ENCODE data around the gene GPT2.
"Not testable (repeated sequence)": the region's sequence is repeated elsewhere in the genome, so short reads cannot be mapped to it uniquely, and the experiment has no call there.

Gene GPT2

DNA sequence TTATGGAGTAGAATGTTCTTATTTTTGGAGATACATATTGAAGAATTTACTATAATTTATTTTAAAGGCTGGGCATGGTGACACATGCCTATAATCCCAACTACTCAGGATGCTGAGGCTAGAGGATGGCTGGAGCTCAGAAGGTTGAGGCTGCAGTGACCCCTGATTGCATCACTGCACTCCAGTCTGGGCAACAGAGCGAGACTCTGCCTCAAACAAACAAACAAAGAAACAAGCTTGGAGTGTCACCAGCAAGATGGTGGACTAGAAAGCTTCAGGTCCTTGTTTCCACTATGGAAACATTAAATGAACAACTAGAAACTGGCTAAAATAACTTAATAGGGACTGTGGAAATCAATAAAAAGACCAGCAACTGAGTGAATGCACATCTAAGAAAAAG, 17.9 kb upstream of the GPT2 start:
- TF ChIP-seq CTCF (IDR thresholded peaks at IDR 0.05; ENCODE audit: borderline replicate concordance, insufficient read depth, low read depth, low read length): no peak
- no peak overlapping the region for H3K4me3 ChIP-seq (ENCODE audit: low read depth, low read length)

DNA sequence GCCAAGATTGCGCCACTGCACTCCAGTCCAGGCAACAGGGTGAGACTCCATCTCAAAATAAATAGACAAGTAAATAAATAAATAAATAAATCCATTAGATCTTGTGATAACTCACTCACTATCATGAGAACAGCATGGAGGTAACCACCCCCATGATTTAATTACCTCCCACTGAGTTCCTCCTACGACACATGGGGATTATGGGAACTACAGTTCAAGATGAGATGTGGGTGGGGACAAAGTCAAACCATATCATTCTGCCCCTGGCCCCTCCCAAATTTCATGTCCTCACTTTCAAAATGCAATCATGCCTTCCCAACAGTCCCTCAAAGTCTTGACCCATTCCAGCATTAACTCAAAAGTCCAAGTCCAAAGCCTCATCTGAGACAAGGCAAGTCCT, 16.7 kb upstream of the GPT2 start:
- H3K4me3 ChIP-seq (ENCODE audit: low read depth, low read length): not testable (repeated sequence)

- not testable (repeated sequence) for H3K4me3 ChIP-seq (ENCODE audit: low read depth, low read length)
These were observed 15.3 kb upstream of the GPT2 start for GRCh38 chr16:46868891-46869290.

GRCh38 chr16:46871597-46871996, 12.6 kb upstream of the GPT2 start:
- no peak for TF ChIP-seq CTCF (IDR thresholded peaks at IDR 0.05; ENCODE audit: borderline replicate concordance, insufficient read depth, low read depth, low read length)
- H3K4me3 ChIP-seq (ENCODE audit: low read depth, low read length): no peak overlapping the region

- TF ChIP-seq CTCF (IDR thresholded peaks at IDR 0.05; ENCODE audit: borderline replicate concordance, insufficient read depth, low read depth, low read length): no peak
- H3K4me3 ChIP-seq (ENCODE audit: low read depth, low read length): no peak overlapping the region
These were observed 11.0 kb upstream of the GPT2 start for GRCh38 chr16:46873201-46873600.

DNA sequence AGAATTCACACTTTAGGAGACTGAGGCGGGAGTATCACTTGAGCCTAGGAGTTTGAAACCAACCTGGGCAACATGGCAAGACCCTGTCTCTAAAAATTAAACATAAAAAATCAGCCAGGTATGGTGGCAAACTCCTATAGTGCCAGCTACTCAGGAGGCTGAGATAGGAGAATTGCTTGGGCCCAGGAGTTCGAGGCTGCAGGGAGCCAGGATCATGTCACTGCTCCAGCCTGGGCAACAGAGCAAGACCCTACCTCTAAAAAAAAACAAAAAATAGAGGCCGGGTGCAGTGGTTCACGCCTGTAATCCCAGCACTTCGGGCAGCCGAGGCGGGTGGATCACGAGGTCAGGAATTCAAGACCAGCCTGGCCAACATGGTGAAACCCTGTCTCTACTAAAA, 8.9 kb upstream of the GPT2 start:
- TF ChIP-seq CTCF (IDR thresholded peaks at IDR 0.05; ENCODE audit: borderline replicate concordance, insufficient read depth, low read depth, low read length): no peak
- H3K4me3 ChIP-seq (ENCODE audit: low read depth, low read length): no peak overlapping the region

- H3K4me3 ChIP-seq (ENCODE audit: low read depth, low read length): no peak overlapping the region
- TF ChIP-seq CTCF (IDR thresholded peaks at IDR 0.05; ENCODE audit: borderline replicate concordance, insufficient read depth, low read depth, low read length): no peak
These were observed 1.7 kb upstream of the GPT2 start for GRCh38 chr16:46882304-46882939.

DNA sequence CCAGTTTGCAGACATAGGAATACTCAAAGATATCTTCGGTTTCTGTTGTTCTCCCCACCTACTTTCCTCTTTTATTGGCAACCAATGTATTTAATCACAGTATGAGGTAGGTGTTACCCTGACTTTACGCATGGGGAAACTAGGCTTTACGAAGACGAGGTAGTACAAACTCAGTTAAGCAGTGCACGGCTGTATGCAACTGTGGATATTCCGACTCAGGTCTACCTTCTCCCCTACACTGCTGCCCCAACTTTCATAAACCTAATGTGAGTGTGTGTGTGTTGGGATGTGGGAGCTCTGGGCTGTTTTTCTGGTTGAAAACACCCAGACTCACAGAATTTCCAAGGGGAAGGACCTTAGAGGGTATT, 1.2 kb upstream of the GPT2 start:
- H3K4me3 ChIP-seq (ENCODE audit: low read depth, low read length): no peak overlapping the region
- no peak for TF ChIP-seq CTCF (IDR thresholded peaks at IDR 0.05; ENCODE audit: borderline replicate concordance, insufficient read depth, low read depth, low read length)
